ENCODE results near the gene ABCA9.

DNA sequence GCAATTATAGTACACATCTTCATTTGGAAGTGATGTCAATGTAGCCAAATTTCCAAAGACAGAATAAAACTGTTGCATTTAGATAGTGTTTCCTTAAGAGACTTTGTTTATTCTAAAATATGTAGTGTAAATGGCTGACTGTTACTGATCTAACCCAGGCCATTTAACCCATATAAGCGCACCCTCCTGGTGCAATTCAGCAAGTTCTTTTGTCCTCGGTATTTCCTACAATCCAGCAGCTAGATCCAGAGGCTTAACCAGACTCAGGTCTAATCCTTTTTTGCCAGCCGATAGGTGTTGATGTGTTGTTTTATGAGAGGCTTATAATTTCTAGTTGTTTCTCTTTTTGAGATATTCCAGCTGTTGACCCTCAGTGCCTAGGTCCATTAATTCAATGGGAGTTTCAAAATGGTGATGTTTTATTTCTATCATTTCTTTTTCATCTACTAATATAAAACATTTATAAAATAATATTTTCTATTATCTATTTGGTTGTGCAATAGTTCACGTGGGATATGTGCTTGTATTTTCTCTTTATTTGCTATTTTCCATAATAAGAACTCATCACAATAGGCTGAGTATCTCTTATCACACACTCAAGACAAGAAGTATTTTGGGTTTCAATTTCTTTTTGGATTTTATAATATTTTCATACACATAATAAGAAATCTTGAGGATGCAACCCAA lies 14.5 kb downstream of the ABCA9 start:
- TF ChIP-seq, protein P1, sequence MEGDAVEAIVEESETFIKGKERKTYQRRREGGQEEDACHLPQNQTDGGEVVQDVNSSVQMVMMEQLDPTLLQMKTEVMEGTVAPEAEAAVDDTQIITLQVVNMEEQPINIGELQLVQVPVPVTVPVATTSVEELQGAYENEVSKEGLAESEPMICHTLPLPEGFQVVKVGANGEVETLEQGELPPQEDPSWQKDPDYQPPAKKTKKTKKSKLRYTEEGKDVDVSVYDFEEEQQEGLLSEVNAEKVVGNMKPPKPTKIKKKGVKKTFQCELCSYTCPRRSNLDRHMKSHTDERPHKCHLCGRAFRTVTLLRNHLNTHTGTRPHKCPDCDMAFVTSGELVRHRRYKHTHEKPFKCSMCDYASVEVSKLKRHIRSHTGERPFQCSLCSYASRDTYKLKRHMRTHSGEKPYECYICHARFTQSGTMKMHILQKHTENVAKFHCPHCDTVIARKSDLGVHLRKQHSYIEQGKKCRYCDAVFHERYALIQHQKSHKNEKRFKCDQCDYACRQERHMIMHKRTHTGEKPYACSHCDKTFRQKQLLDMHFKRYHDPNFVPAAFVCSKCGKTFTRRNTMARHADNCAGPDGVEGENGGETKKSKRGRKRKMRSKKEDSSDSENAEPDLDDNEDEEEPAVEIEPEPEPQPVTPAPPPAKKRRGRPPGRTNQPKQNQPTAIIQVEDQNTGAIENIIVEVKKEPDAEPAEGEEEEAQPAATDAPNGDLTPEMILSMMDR (IDR thresholded peaks at IDR 0.05; ENCODE audit: low read depth, low read length): no peak
- no peak for TF ChIP-seq POLR2A (IDR thresholded peaks at IDR 0.05; ENCODE audit: extremely low read depth, insufficient read length)

Measured in NB4 (cell line).